Stimulated activated CD8-positive, alpha-beta memory T cell treated with anti-CD3 and anti-CD28 coated beads, Interleukin-12 subunit alpha, Interleukin-12 subunit beta, amount 100 ng/mL, for 4 hours (primary cell): Measurements from ENCODE around the gene CHRM5.
"Not testable (repeated sequence)": the region's sequence is repeated elsewhere in the genome, so short reads cannot be mapped to it uniquely, and the experiment has no call there.

Experiments
- DNase-seq: peaks from one replicate; pipeline ENCODE4 v3.0.0-alpha.2; 2020; ENCODE audit warnings: low read depth

Gene CHRM5

DNA sequence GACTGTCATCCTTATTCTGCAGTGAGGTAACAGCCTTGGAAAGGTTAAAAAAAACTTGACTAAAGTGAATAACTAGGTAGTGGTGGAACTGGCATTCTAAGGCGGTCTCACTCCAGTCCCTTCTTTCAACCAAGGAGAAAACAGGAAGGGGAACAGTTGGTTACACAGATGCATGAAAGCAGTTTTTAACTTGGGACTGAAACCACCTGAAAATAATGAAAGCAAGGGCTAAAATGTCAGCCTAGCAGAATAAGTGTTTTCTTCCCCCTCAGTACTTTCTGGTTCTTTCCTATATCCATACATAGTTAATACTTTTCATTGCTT, 71.5 kb downstream of the CHRM5 start:
- DNase-seq: no peak

DNA sequence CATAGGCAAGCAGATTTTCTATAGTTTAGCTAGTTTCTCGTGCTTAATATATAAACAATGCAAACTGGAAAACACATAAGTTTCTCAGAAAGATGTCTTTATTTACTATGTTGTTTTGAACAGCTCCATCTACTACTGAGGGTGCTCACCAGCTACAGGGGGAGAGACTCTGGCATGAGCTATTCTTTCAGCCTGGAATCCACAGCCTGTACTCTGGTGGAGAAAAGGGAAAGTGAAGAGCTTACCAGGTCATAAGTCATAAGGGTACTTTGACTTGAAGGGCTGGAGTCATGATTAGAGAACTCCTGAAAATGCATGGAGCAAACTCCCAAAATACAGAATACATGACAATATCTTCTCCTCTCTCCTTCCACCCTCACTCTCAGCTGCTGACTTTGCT, 75.1 kb downstream of the CHRM5 start:
- no peak for DNase-seq

GRCh38 chr15:34043813-34044212, 75.5 kb downstream of the CHRM5 start:
- DNase-seq: no peak

- DNase-seq: no peak
These were observed 78.3 kb downstream of the CHRM5 start for GRCh38 chr15:34046471-34047145.

DNA sequence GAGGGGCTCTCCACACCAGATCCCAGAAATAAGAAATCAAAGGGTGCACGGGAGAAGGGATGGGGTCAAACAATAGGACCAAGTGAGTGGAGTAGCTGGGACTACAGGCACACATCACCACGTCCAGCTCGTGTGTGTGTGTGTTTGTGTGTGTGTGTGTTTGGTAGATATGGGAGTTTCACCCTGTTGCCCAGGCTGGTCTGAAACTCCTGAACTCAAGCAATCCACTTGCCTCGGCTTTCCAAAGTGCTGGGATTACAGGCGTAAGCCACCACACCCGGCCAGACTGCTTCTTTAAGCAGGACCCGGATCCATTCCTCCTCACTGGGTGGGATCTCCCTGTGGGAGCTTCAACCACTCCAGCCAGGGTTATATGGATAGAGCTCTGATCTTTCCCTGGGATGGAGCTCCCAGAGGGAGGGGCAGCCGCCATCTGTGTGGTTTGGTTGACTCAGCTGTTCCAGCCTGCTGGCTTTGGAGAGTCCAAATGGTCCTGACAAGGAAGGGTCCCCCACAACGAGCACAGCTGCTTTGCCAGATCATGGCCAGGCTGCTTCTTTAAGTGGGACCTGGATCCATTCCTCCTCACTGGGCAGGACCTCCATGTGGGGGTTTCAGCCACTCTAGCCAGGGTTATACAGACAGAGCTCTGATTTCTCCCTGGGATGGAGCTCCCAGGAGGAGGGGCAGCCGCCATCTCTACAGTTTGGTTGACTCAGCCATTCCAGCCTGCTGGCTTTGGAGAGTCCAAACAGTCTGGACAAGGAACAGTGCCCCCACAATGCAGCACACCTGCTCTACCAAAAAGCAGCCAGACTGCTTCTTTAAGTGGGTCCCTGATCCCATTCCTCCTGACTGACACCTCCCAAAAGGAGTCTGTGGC, 79.8 kb downstream of the CHRM5 start:
- no peak for DNase-seq

DNA sequence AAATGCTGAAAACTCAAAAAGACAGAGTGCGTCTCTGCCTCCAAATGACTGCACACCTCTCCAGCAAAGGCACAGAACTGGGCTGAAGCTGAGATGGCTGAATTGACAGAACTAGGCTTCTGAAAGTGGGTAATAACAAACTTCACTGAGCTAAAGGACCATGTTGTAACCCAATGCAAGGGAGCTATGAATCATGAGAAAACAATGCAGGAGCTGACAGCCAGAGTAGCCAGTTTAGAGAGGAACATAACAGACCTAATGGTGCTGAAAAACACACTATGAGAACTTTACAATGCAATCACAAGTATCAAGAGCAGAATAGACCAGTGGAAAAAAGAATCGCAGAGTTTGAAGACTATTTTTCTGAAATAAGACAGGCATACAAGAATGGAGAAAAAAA, 80.8 kb downstream of the CHRM5 start:
- DNase-seq: no peak

GRCh38 chr15:34050385-34050784, 82.1 kb downstream of the CHRM5 start:
- not testable (repeated sequence) for DNase-seq

- no peak for DNase-seq
These were observed 85.9 kb downstream of the CHRM5 start for GRCh38 chr15:34054081-34054707.

DNA sequence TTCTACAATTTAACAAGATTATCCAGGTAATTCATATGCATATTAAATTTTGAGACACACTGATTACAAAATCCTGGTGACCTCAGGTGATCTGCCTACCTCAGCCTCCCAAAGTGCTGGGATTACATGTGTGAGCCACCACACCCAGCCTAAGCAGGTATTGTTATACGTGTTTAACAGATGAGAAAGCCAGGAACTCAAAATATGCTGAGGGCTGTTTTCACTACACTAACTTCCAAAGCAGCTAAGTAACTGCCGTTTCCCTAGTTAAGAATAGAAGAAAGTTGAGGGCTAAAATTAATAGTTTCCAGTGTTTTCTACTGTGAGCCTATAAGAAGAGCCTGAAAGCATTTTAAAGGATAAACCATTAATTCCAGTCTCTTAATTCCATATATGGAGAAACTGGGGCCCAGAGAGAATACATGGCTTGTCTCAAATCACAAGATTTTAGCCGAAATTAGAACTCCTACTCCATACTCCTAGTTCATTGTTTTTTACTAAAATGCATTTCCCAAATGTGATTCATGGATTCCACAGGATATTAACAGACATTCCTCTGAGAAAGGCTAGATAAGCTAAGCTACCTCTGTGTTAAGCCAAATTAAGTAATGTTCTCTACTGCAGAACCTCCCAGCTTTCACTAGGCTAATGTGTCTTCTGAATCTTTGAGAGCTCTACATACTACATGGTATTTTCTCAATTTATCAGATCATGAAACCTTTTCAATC, 87.7 kb downstream of the CHRM5 start:
- DNase-seq: no peak

GRCh38 chr15:34056911-34057310, 88.6 kb downstream of the CHRM5 start:
- no peak for DNase-seq

- DNase-seq: no peak
These were observed 91.2 kb downstream of the CHRM5 start for GRCh38 chr15:34059476-34059875.

DNA sequence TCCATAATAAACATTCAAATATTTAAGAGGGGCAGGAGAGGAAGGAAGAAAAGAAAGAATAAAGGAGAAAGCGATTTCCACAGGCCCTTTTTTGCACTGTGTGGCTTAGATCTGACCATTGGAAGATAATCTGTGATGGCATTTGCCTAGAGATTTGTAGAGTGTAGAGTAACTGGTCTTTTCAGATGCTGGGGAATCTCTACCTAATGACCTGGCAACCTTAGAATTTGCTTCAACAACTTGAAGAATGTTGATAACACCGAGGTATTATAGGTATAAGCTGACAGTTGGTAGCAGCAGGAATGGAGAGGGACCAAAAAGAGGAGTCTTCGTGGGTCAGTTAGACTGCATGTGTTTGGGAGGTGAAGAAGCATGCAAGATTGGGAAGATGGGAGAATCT, 91.6 kb downstream of the CHRM5 start:
- DNase-seq: no peak

GRCh38 chr15:34064438-34064837, 96.1 kb downstream of the CHRM5 start:
- DNase-seq: no peak

DNA sequence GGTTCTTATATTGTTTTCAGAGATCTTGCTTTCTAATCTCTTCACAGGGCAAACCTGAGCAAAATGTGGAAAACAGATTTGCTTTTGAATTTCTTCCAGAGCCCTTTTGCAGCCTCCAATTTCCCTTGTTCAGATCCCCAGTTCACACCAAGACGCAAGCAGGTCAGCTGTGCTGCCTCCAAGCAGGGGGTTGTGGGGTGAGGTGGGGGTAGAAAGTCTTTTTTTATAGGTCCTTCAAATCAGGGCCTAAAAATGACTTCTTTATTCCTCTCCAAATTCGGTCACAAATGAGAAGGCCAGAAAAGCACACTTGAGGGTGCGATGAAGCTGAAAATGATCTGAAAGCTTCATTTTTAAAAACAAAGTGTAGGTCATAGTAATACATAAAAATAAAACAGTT, 97.0 kb downstream of the CHRM5 start:
- no peak for DNase-seq

DNA sequence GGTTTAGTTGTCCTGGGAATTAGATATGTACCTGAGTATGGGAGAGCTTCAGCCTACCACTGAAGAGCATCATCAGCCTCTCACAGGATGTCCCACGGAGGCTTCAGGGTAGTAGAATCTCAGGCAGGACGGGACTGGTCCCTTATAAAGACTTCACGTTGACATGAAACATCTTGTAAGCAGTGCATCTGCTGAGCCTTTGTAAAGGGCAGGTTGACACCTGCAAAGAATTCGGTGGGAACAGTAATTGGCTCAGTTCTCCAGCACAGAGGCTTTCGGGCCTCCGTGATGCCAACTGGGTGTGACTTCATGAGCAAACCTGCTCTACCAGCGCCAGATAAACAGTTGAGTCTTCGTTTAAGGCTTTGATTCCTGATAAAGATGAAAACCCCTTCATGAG, 97.6 kb downstream of the CHRM5 start:
- no peak for DNase-seq

GRCh38 chr15:34070003-34070402, 101.7 kb downstream of the CHRM5 start:
- no peak for DNase-seq

GRCh38 chr15:34076785-34077184, 108.5 kb downstream of the CHRM5 start:
- DNase-seq: no peak

GRCh38 chr15:34078900-34079299, 110.6 kb downstream of the CHRM5 start:
- no peak for DNase-seq

GRCh38 chr15:34079904-34080303, 111.6 kb downstream of the CHRM5 start:
- no peak for DNase-seq

DNA sequence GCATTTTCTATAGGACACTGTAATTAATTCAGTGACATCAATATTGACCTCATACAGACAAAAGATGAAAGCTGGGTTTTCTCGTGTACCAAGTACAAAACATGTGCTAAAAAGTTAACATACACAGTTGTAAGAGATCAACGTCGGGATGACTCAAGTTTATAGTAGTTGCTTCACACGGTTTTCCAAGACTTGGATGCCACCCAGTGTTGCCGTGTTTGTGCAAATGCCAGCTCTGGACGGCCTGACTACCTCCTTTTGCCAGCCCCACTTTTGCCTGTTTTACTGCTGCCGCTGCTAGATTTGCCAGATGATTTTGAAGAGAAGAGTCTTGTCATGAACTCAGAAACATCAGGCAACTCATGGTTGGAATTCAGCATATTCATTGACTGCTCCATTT, 115.8 kb downstream of the CHRM5 start:
- DNase-seq: no peak

- no peak for DNase-seq
These were observed 117.4 kb downstream of the CHRM5 start for GRCh38 chr15:34085746-34086145.

DNA sequence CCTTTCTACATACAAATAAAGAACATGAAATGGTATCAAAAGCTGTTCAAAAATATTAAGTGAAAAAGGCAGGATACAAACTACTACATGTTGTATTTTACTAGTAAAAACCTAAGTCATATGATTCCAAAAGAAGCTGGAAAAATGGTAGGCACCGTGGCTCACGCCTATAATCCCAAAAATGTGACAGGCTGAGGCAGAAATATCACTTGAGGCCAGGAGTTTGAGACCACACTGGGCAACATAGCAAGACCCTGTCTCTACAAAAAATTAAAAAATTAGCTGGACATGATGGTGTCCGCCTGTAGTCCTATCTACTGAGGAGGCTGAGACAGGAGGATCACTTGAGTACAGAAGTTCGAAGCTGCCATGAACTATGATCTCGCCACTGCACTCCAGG, 131.6 kb downstream of the CHRM5 start:
- no peak for DNase-seq
